ENCODE data around the gene ASTN2.

Gene ASTN2

GRCh38 chr9:116497095-116497890, 917.6 kb downstream of the ASTN2 start:
- no peak for TF ChIP-seq CTCF (conservative IDR thresholded peaks at IDR 0.05; ENCODE audit: low read depth, low read length)
- no peak overlapping the region for H3K4me3 ChIP-seq (ENCODE audit: low read length)
- DNase-seq (ENCODE audit: low read depth): no peak

- no peak for TF ChIP-seq CTCF (conservative IDR thresholded peaks at IDR 0.05; ENCODE audit: low read depth, low read length)
- no peak for DNase-seq (ENCODE audit: low read depth)
- no peak overlapping the region for H3K4me3 ChIP-seq (ENCODE audit: low read length)
Observed at GRCh38 chr9:116496167-116496566, 918.7 kb downstream of the ASTN2 start.

- H3K4me3 ChIP-seq (ENCODE audit: low read length): no peak overlapping the region
Observed at GRCh38 chr9:116495725-116496124, 919.1 kb downstream of the ASTN2 start.

GRCh38 chr9:116494815-116495634, 919.8 kb downstream of the ASTN2 start:
- no peak for DNase-seq (ENCODE audit: low read depth)
- H3K4me3 ChIP-seq (ENCODE audit: low read length): no peak overlapping the region
- TF ChIP-seq CTCF (conservative IDR thresholded peaks at IDR 0.05; ENCODE audit: low read depth, low read length): peak; percentile 80

More at GRCh38 chr9:116495725-116496124, 919.1 kb downstream of the ASTN2 start:
- DNase-seq (ENCODE audit: low read depth): no peak
- TF ChIP-seq CTCF (conservative IDR thresholded peaks at IDR 0.05; ENCODE audit: low read depth, low read length): no peak

GRCh38 chr9:116493183-116493860, 921.5 kb downstream of the ASTN2 start:
- no peak for TF ChIP-seq CTCF (conservative IDR thresholded peaks at IDR 0.05; ENCODE audit: low read depth, low read length)
- no peak for DNase-seq (ENCODE audit: low read depth)
- H3K4me3 ChIP-seq (ENCODE audit: low read length): no peak overlapping the region

- TF ChIP-seq CTCF (conservative IDR thresholded peaks at IDR 0.05; ENCODE audit: low read depth, low read length): no peak
- DNase-seq (ENCODE audit: low read depth): no peak
- no peak overlapping the region for H3K4me3 ChIP-seq (ENCODE audit: low read length)
Observed at GRCh38 chr9:116491659-116492058, 923.2 kb downstream of the ASTN2 start.

Data from retinal pigment epithelial cell (primary cell).